HEK293 (cell line): ENCODE results near the gene LTC4S.

Source experiments
- CTCF ChIA-PET: fragments of 350-600 bp; formaldehyde crosslinking; extraction: SDS; loops from one replicate; lab custom pipeline; 2021; ENCODE audit warnings: antibody characterized with exemption; lab: Yijun Ruan, JAX
- POLR2A ChIA-PET: fragments of 300-600 bp; formaldehyde crosslinking; extraction: SDS; loops from one replicate; lab custom pipeline; 2020; ENCODE audit warnings: antibody characterized with exemption, inconsistent platforms; lab: Yijun Ruan, JAX
- H3K27ac ChIP-seq: fragments of 200-500 bp; sonication (Bioruptor generic); 2 replicates; pipeline ENCODE4 v1.5.1; 2014; ENCODE audit warnings: low read depth, low read length, control low read depth, inconsistent platforms; ENCODE audit errors: extremely low read depth
- H3K36me3 ChIP-seq, 2 experiments: fragments of 200-500 bp in 1 of 2; sonication (Bioruptor generic) in 1 of 2; 1 replicate in 1 of 2; 2 replicates in 1 of 2; pipeline ENCODE4 v1.5.1; 2014 to 2017; ENCODE audit warnings: inconsistent platforms in 2 of 2, low read length in 2 of 2; ENCODE audit not compliant: control insufficient read depth in 2 of 2, insufficient read depth in 1 of 2
- H3K4me1 ChIP-seq: fragments of 200-500 bp; sonication (Bioruptor generic); 2 replicates; pipeline ENCODE4 v1.5.1; 2014; ENCODE audit warnings: mild to moderate bottlenecking, low read length, inconsistent platforms; ENCODE audit not compliant: control insufficient read depth, insufficient read depth
- H3K4me3 ChIP-seq: 2 replicates; pipeline ENCODE4 v1.5.1; 2011; ENCODE audit warnings: low read depth, mild to moderate bottlenecking, control low read depth, low read length, moderate library complexity
- H3K9me3 ChIP-seq: fragments of 200-500 bp; sonication (Bioruptor generic); 2 replicates; pipeline ENCODE4 v1.5.1; 2014; ENCODE audit warnings: low read depth, low read length, inconsistent platforms; ENCODE audit not compliant: control insufficient read depth, insufficient read depth
- AEBP2 ChIP-seq: fragments of 450-650 bp; formaldehyde crosslinking; IDR thresholded peaks from 2 replicates; pipeline ENCODE4 v1.5.1; 2016; ENCODE audit warnings: missing biosample characterization, missing genetic modification characterization, borderline replicate concordance
- KLF1 ChIP-seq: fragments of 450-650 bp; formaldehyde crosslinking; IDR thresholded peaks from 2 replicates; pipeline ENCODE4 v1.5.1; 2016; ENCODE audit warnings: missing biosample characterization, missing genetic modification characterization
- PRDM1 ChIP-seq: fragments of 450-650 bp; formaldehyde crosslinking; IDR thresholded peaks from 2 replicates; pipeline ENCODE4; 2016; ENCODE audit warnings: missing biosample characterization, missing genetic modification characterization
- ZBTB17 ChIP-seq: fragments of 450-650 bp; formaldehyde crosslinking; IDR thresholded peaks from 2 replicates; pipeline ENCODE4 v1.5.1; 2016; ENCODE audit warnings: missing biosample characterization, missing genetic modification characterization
- ZIC2 ChIP-seq: fragments of 450-650 bp; formaldehyde crosslinking; IDR thresholded peaks from 2 replicates; pipeline ENCODE4 v1.5.1; 2016; ENCODE audit warnings: missing biosample characterization, missing genetic modification characterization
- ZNF221 ChIP-seq: fragments of 450-650 bp; formaldehyde crosslinking; IDR thresholded peaks from 2 replicates; pipeline ENCODE4 v1.5.1; 2017; ENCODE audit warnings: missing biosample characterization, missing genetic modification characterization, borderline replicate concordance
- ZNF280D ChIP-seq: fragments of 450-650 bp; formaldehyde crosslinking; IDR thresholded peaks from 2 replicates; pipeline ENCODE4 v1.5.1; 2016; ENCODE audit warnings: missing biosample characterization, missing genetic modification characterization
- ZNF645 ChIP-seq: fragments of 450-650 bp; formaldehyde crosslinking; IDR thresholded peaks from 2 replicates; pipeline ENCODE4; 2016; ENCODE audit warnings: missing biosample characterization, missing genetic modification characterization
- ZNF785 ChIP-seq: fragments of 450-650 bp; formaldehyde crosslinking; IDR thresholded peaks from 2 replicates; pipeline ENCODE4 v1.5.1; 2016; ENCODE audit warnings: missing biosample characterization, missing genetic modification characterization
- ZSCAN23 ChIP-seq: fragments of 450-650 bp; formaldehyde crosslinking; IDR thresholded peaks from 2 replicates; pipeline ENCODE4 v1.5.1; 2016; ENCODE audit warnings: missing biosample characterization, missing genetic modification characterization
- TF ChIP-seq, protein P1 (sequence below): fragments of 450-650 bp; formaldehyde crosslinking; IDR thresholded peaks from 2 replicates; pipeline ENCODE4 v1.5.1; 2016; ENCODE audit warnings: missing biosample characterization, missing genetic modification characterization
- TF ChIP-seq, protein P2 (sequence below): fragments of 450-650 bp; formaldehyde crosslinking; IDR thresholded peaks from 2 replicates; pipeline ENCODE4 v1.5.1; 2017; ENCODE audit warnings: missing biosample characterization, missing genetic modification characterization
- TF ChIP-seq, protein P3 (sequence below): fragments of 450-650 bp; formaldehyde crosslinking; IDR thresholded peaks from 2 replicates; pipeline ENCODE4 v1.5.1; 2016; ENCODE audit warnings: missing biosample characterization, missing genetic modification characterization

Gene LTC4S

DNA sequence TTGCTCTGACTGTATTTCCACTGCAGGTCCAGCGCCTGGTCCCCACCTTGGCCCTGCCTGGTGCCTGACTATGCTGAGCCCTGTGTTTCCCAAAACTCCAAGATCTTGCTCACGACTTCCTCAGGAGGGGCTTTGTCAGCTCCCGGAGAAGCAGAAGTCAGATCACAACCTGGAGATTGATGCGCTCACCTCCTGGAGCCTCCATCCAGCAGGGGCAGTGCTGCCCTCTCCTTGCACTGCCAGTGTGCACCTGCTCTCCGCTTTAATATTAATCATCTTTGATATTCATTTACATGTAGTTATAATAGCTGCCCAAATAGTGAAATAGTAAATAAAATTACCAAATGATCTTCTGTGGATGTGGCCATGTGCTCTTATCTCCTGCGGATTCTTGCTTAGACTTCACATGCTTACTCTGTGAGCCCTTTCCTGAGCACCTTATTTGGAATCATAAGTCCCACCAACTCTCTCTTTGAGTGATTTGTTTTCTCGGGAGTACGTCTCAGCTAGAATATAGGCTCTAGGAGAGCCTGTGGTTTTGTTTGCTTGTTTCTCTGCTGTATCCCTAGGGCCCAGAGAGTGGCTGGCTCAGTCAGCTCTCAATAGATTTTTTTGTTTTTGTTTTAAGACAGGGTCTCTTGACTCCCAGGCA, 43.8 kb upstream of the LTC4S start (continued):
- TF ChIP-seq, protein P1, sequence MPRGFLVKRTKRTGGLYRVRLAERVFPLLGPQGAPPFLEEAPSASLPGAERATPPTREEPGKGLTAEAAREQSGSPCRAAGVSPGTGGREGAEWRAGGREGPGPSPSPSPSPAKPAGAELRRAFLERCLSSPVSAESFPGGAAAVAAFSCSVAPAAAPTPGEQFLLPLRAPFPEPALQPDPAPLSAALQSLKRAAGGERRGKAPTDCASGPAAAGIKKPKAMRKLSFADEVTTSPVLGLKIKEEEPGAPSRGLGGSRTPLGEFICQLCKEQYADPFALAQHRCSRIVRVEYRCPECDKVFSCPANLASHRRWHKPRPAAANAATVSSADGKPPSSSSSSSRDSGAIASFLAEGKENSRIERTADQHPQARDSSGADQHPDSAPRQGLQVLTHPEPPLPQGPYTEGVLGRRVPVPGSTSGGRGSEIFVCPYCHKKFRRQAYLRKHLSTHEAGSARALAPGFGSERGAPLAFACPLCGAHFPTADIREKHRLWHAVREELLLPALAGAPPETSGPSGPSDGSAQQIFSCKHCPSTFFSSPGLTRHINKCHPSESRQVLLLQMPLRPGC (tag by site-specific recombination), result no peak
- TF ChIP-seq ZNF221 (no peak), ZNF785 (no peak), ZIC2 (no peak), ZNF280D (tag by site-specific recombination) (no peak), AEBP2 (tag by site-specific recombination) (no peak)
- TF ChIP-seq, protein P2, sequence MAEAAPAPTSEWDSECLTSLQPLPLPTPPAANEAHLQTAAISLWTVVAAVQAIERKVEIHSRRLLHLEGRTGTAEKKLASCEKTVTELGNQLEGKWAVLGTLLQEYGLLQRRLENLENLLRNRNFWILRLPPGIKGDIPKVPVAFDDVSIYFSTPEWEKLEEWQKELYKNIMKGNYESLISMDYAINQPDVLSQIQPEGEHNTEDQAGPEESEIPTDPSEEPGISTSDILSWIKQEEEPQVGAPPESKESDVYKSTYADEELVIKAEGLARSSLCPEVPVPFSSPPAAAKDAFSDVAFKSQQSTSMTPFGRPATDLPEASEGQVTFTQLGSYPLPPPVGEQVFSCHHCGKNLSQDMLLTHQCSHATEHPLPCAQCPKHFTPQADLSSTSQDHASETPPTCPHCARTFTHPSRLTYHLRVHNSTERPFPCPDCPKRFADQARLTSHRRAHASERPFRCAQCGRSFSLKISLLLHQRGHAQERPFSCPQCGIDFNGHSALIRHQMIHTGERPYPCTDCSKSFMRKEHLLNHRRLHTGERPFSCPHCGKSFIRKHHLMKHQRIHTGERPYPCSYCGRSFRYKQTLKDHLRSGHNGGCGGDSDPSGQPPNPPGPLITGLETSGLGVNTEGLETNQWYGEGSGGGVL (tag by site-specific recombination), result no peak
- TF ChIP-seq, protein P3, sequence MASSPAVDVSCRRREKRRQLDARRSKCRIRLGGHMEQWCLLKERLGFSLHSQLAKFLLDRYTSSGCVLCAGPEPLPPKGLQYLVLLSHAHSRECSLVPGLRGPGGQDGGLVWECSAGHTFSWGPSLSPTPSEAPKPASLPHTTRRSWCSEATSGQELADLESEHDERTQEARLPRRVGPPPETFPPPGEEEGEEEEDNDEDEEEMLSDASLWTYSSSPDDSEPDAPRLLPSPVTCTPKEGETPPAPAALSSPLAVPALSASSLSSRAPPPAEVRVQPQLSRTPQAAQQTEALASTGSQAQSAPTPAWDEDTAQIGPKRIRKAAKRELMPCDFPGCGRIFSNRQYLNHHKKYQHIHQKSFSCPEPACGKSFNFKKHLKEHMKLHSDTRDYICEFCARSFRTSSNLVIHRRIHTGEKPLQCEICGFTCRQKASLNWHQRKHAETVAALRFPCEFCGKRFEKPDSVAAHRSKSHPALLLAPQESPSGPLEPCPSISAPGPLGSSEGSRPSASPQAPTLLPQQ (tag by site-specific recombination), result no peak

DNA sequence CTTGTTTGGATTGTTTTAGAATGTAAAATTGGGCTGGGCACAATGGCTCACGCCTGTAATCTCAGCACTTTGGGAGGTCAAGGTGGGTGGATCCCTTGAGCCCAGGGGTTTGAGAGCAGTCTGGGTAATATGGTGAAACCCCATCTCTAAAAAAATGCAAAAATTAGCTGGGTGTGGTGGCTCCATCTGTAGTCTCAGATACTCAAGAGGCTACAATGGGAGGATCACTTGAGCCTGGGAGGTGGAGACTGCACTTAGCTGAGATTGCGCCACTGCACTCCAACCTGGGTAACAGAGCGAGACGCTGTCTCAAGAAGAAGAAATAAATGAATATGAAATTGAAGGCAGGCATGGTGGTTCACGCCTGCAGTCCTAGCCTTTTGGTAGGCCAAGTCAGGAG, 39.8 kb upstream of the LTC4S start:
- Histone ChIP-seq H3K36me3 (peaks cover 3 to 14% of the 10 kb centered on the region in 2 experiments; a peak in 2 of 3 replicates), H3K9me3 (no peaks in the 10 kb centered on the region), H3K4me1 (peaks cover 11% of the 10 kb centered on the region), H3K4me3 (no peak overlapping the region), H3K27ac (no peak overlapping the region)
- ChIA-PET CTCF (interaction anchor here (0.7 to 2.0 kb wide), 2 partner anchors 9 to 11 kb away, joined by 5 to 16 read pairs; no protein-coding TSS in a partner anchor), POLR2A (no interaction called here)
- TF ChIP-seq ZNF645, result no peak
- peak; percentile 80 for TF ChIP-seq KLF1

DNA sequence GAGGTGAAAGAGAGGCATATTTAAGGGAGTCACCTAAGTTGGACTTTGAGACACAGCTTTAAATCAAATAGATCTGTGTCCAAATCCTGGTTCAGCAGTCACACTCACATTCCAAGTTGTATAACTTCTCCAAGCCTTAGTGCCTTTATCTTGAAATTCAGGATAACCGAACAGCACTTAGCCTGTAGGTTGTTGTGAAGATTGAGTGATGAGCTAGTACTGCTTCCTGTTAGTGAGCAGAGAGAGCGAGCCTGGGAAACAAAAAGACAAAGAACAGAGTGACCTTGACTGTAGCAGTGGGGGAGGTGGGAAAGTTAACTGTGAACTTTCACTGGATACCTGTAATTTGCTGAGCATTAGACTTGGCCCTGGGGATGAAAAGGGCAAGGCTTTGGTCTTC, 38.8 kb upstream of the LTC4S start:
- H3K27ac ChIP-seq, result no peak overlapping the region
- TF ChIP-seq ZBTB17 (tag by site-specific recombination) (peak; percentile 64), ZSCAN23 (tag by site-specific recombination) (no peak), PRDM1 (tag by site-specific recombination) (peak; percentile 93)
- TF ChIP-seq, all 188 proteins: peak for 2
- Histone ChIP-seq H3K9me3 (no peaks in the 10 kb centered on the region), H3K36me3 (peaks cover 2 to 8% of the 10 kb centered on the region in 2 experiments; a peak in 2 of 3 replicates), H3K4me1 (peaks cover 11% of the 10 kb centered on the region), H3K4me3 (no peak overlapping the region)
- CTCF ChIA-PET, result interaction anchor here (1.1 to 2.0 kb wide), 2 partner anchors 8 to 32 kb away, joined by 3 to 16 read pairs; no protein-coding TSS in a partner anchor
- POLR2A ChIA-PET, result no interaction called here
